Mesenchymal stem cell (in vitro differentiated cells and primary cell): ENCODE measurements around the gene TBC1D14.

Source experiments
- DNase-seq: peaks from one replicate; pipeline ENCODE4 v3.0.0-alpha.2; 2013
- H2AFZ ChIP-seq: one replicate; pipeline ENCODE4 v1.6.1; 2013; ENCODE audit warnings: low read depth, mild to moderate bottlenecking, control low read depth, inconsistent platforms, low read length, moderate library complexity
- H2AK5ac ChIP-seq: 2 replicates; pipeline ENCODE4 v1.6.1; 2013; ENCODE audit warnings: low read length, moderate library complexity, mild to moderate bottlenecking, inconsistent platforms; ENCODE audit not compliant: severe bottlenecking
- H2BK120ac ChIP-seq: one replicate; pipeline ENCODE4 v1.6.1; 2013; ENCODE audit warnings: low read depth, mild to moderate bottlenecking, inconsistent platforms, low read length, moderate library complexity
- H2BK12ac ChIP-seq, 2 experiments: one replicate each; pipeline ENCODE4 v1.6.1; 2013; ENCODE audit warnings: inconsistent platforms in 2 of 2, low read length in 2 of 2, mild to moderate bottlenecking in 2 of 2, moderate library complexity in 2 of 2, control low read depth in 1 of 2
- H2BK15ac ChIP-seq: one replicate; pipeline ENCODE4 v1.6.1; 2013; ENCODE audit warnings: mild to moderate bottlenecking, low read depth, inconsistent platforms; ENCODE audit not compliant: poor library complexity, severe bottlenecking
- H2BK5ac ChIP-seq: 2 replicates; pipeline ENCODE4 v1.6.1; 2013; ENCODE audit warnings: low read depth, mild to moderate bottlenecking, low read length, control low read depth, inconsistent platforms; ENCODE audit not compliant: poor library complexity, severe bottlenecking
- H3K14ac ChIP-seq, 2 experiments: one replicate each; pipeline ENCODE4 v1.6.1; 2013; ENCODE audit warnings: inconsistent platforms in 2 of 2, low read length in 2 of 2, control low read depth in 1 of 2, mild to moderate bottlenecking in 1 of 2, moderate library complexity in 1 of 2
- H3K18ac ChIP-seq, 2 experiments: one replicate each; pipeline ENCODE4 v1.6.1; 2013; ENCODE audit warnings: inconsistent platforms in 2 of 2, low read length in 2 of 2, control low read depth in 1 of 2, low read depth in 1 of 2, mild to moderate bottlenecking in 1 of 2
- H3K23ac ChIP-seq, 2 experiments: one replicate each; pipeline ENCODE4 v1.6.1; 2013; ENCODE audit warnings: inconsistent platforms in 2 of 2, low read length in 2 of 2, mild to moderate bottlenecking in 2 of 2, moderate library complexity in 2 of 2, control low read depth in 1 of 2
- H3K27ac ChIP-seq: 2 replicates; pipeline ENCODE4 v1.5.1; 2013; ENCODE audit warnings: mild to moderate bottlenecking, moderate library complexity, low read length, control low read depth, inconsistent platforms; ENCODE audit not compliant: poor library complexity, severe bottlenecking
- H3K27me3 ChIP-seq, 2 experiments: 2 replicates each; pipeline versions ENCODE4 v1.6.1 to v1.7.0; 2013; ENCODE audit warnings: low read length in 2 of 2, mild to moderate bottlenecking in 2 of 2, moderate library complexity in 2 of 2, control low read depth in 1 of 2, inconsistent platforms in 1 of 2; ENCODE audit not compliant: control insufficient read depth in 1 of 2, insufficient read depth in 1 of 2
- H3K36me3 ChIP-seq, 2 experiments: 2 replicates each; pipeline versions ENCODE4 v1.6.1 to v1.7.0; 2013; ENCODE audit warnings: low read length in 2 of 2, control low read depth in 1 of 2, inconsistent platforms in 1 of 2, low read depth in 1 of 2, mild to moderate bottlenecking in 1 of 2; ENCODE audit not compliant: insufficient read depth in 2 of 2, control insufficient read depth in 1 of 2
- H3K4ac ChIP-seq, 2 experiments: one replicate each; pipeline ENCODE4 v1.6.1; 2013; ENCODE audit warnings: inconsistent platforms in 2 of 2, low read length in 2 of 2, mild to moderate bottlenecking in 2 of 2, moderate library complexity in 2 of 2, control low read depth in 1 of 2, low read depth in 1 of 2
- H3K4me1 ChIP-seq: 2 replicates; pipeline ENCODE4 v1.6.1; 2013; ENCODE audit warnings: low read depth, low read length, control low read depth; ENCODE audit not compliant: control insufficient read depth, insufficient read depth
- H3K4me2 ChIP-seq: 2 replicates; pipeline ENCODE4 v1.6.1; 2013; ENCODE audit warnings: low read length, mild to moderate bottlenecking, inconsistent platforms; ENCODE audit not compliant: poor library complexity, severe bottlenecking
- H3K4me3 ChIP-seq, 2 experiments: 2 replicates each; pipeline versions ENCODE4 v1.5.1 to v1.7.0; 2013; ENCODE audit warnings: low read length in 2 of 2, mild to moderate bottlenecking in 2 of 2, control low read depth in 1 of 2, low read depth in 1 of 2; ENCODE audit not compliant: insufficient read depth in 1 of 2
- H3K79me1 ChIP-seq: replicated peaks from 2 replicates; pipeline ENCODE4 v1.6.1; 2013; ENCODE audit warnings: mild to moderate bottlenecking, control low read depth, low read length, inconsistent platforms; ENCODE audit not compliant: poor library complexity, severe bottlenecking
- H3K9ac ChIP-seq: 2 replicates; pipeline ENCODE4 v1.7.0; 2013; ENCODE audit warnings: mild to moderate bottlenecking, low read length, moderate library complexity
- H3K9me3 ChIP-seq: 2 replicates; pipeline ENCODE4 v1.7.0; 2013; ENCODE audit warnings: mild to moderate bottlenecking, low read length; ENCODE audit not compliant: control insufficient read depth
- H4K8ac ChIP-seq: one replicate; pipeline ENCODE4 v1.6.1; 2013; ENCODE audit warnings: inconsistent platforms, mild to moderate bottlenecking, low read length, moderate library complexity
- H4K91ac ChIP-seq: one replicate; pipeline ENCODE4 v1.6.1; 2013; ENCODE audit warnings: mild to moderate bottlenecking, low read length, inconsistent platforms
- WGBS: methylation state at CpG from one replicate; pipeline ENCODE4 v1.1.7; 2013; ENCODE audit warnings: mixed read lengths; 5-methylcytosine and 5-hydroxymethylcytosine counted together

TBC1D14 gene

GRCh38 chr4:6900956-6901355, 8.7 kb upstream of the TBC1D14 start:
- no peak overlapping the region for H3K4me2 ChIP-seq
- DNase-seq = no peak
- H4K8ac ChIP-seq = no peak overlapping the region
- no peaks in the 10 kb centered on the region for H3K9me3 ChIP-seq
- no peaks in the 10 kb centered on the region for H3K4me1 ChIP-seq
- H3K36me3 ChIP-seq = no peaks in the 10 kb centered on the region
- no peak overlapping the region for H2AFZ ChIP-seq
- H3K79me1 ChIP-seq = no peaks in the 10 kb centered on the region
- H3K27me3 ChIP-seq = peaks cover 0 to 15% of the 10 kb centered on the region in 2 experiments
- no peak overlapping the region for H3K9ac ChIP-seq
- no peak overlapping the region for H3K23ac ChIP-seq
- H3K14ac ChIP-seq = no peak overlapping the region
- no peak overlapping the region for H3K27ac ChIP-seq
- no peak overlapping the region for H3K4me3 ChIP-seq
- no peak overlapping the region for H3K18ac ChIP-seq
- H3K4ac ChIP-seq = no peak overlapping the region
- H2BK15ac ChIP-seq = peak overlapping the region; percentile 90
- H2BK120ac ChIP-seq = peak overlapping the region; percentile 44
- peak overlapping the region; percentile 3 to 71 for H2BK12ac ChIP-seq
- H4K91ac ChIP-seq = peak overlapping the region; percentile 69
- H2BK5ac ChIP-seq = no peak overlapping the region
- WGBS = 93% methylated on average over 12 of the region's 12 CpGs
- no peak overlapping the region for H2AK5ac ChIP-seq

- no peak overlapping the region for H3K4me2 ChIP-seq
- H3K27me3 ChIP-seq = peaks cover 0 to 23% of the 10 kb centered on the region in 2 experiments
- H2BK120ac ChIP-seq = peak overlapping the region; percentile 44
- H2AK5ac ChIP-seq = no peak overlapping the region
- no peak overlapping the region for H3K4ac ChIP-seq
- WGBS = 92% methylated on average over 24 of the region's 24 CpGs
- H3K9ac ChIP-seq = no peak overlapping the region
- peak overlapping the region; percentile 57 to 76 for H2BK12ac ChIP-seq
- H3K36me3 ChIP-seq = no peaks in the 10 kb centered on the region
- no peak for DNase-seq
- no peak overlapping the region for H2AFZ ChIP-seq
- H4K91ac ChIP-seq = no peak overlapping the region
- H3K18ac ChIP-seq = no peak overlapping the region
- no peak overlapping the region for H4K8ac ChIP-seq
- H3K79me1 ChIP-seq = no peaks in the 10 kb centered on the region
- peak overlapping the region; percentile 54 for H2BK15ac ChIP-seq
- no peaks in the 10 kb centered on the region for H3K4me1 ChIP-seq
- H3K23ac ChIP-seq = no peak overlapping the region
- H3K9me3 ChIP-seq = no peaks in the 10 kb centered on the region
- H3K4me3 ChIP-seq = no peak overlapping the region
- H3K14ac ChIP-seq = no peak overlapping the region
- H3K27ac ChIP-seq = no peak overlapping the region
- no peak overlapping the region for H2BK5ac ChIP-seq
Measured at GRCh38 chr4:6901669-6902317, 7.8 kb upstream of the TBC1D14 start.

- no peaks in the 10 kb centered on the region for H3K36me3 ChIP-seq
- H3K4me3 ChIP-seq = no peak overlapping the region
- H3K79me1 ChIP-seq = no peaks in the 10 kb centered on the region
- H3K9me3 ChIP-seq = no peaks in the 10 kb centered on the region
- peak overlapping the region; percentile 21 for H4K91ac ChIP-seq
- peaks cover 4 to 30% of the 10 kb centered on the region in 2 experiments for H3K27me3 ChIP-seq
- no peak overlapping the region for H3K14ac ChIP-seq
- WGBS = 83% methylated on average over 27 of the region's 27 CpGs
- H2BK5ac ChIP-seq = no peak overlapping the region
- no peak overlapping the region for H2AFZ ChIP-seq
- H3K4ac ChIP-seq = peak overlapping the region in 1 of 2 experiments; percentile 13
- no peak overlapping the region for H3K4me2 ChIP-seq
- no peak overlapping the region for H3K27ac ChIP-seq
- H4K8ac ChIP-seq = no peak overlapping the region
- H2BK12ac ChIP-seq = peak overlapping the region in 1 of 2 experiments; percentile 5
- H3K9ac ChIP-seq = no peak overlapping the region
- no peak overlapping the region for H3K18ac ChIP-seq
- H3K4me1 ChIP-seq = no peaks in the 10 kb centered on the region
- H2BK15ac ChIP-seq = peak overlapping the region; percentile 16
- no peak overlapping the region for H2AK5ac ChIP-seq
- no peak overlapping the region for H3K23ac ChIP-seq
- no peak overlapping the region for H2BK120ac ChIP-seq
- DNase-seq = no peak
Measured at GRCh38 chr4:6902318-6903042, 7.1 kb upstream of the TBC1D14 start.
